Measurements from ENCODE around the gene TTC32.

Gene TTC32

DNA sequence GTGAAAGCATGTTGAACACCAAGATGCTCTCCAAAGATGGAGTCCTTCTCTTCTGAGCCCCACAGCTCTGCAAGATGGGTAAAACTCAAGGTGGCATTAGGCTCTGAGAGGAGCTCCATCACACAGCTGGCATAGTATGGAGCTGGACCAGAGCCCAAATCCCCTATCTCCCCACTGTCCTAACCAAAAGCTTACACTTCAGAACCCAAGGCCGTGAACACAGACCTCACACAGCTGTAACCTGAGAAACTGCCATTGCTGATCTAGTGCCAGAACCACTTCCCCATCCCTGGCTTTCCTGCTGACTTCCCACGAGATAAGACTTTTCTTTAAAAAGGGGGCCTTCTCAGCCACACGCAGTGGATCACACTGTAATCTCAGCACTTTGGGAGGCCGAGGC lies 25.0 kb downstream of the TTC32 start:
- DNase-seq (ENCODE audit: low read depth, low spot score), result no peak

DNA sequence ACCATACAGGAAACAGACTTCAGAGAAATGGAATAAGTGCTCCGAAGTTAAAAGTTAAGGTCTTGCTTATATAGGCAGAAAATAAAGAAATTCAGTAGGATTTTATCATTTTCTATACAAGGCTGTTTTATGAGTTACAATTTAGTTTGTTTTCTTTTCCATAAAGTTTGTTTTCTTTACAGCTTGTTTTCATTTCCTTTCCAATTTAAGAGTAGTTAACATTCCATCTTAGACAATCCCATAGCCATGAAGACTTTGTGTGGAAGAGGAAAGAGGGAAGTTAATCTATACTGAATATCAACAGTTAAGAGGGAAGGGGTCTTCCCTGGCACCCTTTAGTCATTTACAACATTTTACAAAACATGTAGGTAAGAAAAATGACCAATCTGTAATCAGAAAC lies 26.5 kb downstream of the TTC32 start:
- DNase-seq (ENCODE audit: low read depth, low spot score), result no peak

DNA sequence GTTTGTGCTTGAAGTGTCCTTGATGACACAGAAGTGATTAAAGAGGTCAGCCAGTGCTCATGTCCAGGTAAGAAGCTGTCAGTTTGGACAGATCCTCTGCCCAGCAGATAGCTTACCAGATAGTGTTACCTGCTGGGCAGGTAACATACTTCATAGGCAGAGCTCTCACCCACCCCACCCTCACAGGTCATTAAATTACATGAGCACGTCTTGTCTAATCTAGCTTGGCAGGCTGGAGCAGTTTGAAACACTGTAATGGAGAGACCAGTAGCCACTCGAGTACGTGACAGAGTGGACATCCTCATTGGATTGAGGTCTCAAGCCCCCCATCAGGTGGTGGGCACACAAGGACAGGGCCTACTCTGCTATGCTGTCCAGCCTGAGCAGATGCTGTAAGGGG lies 27.1 kb downstream of the TTC32 start:
- no peak for DNase-seq (ENCODE audit: low read depth, low spot score)

DNA sequence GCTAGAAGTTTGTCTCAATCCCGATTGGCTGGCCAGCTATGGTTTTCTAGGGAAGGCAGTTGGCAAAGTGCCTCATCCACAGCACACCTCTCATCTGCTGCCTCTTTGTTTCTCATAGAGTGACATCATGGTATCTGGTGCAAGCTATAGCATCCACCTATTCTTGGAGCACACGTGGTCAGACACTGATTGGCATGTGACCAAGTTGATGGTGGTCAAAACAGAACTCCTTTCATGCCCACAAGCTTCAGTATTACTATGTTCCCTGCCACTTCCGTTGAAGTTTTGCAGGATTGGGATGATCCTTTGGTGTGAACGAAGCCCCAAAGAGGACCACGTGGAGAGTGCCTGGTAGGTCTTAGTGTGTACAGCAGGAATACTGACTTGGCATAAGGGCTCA lies 28.8 kb downstream of the TTC32 start:
- DNase-seq (ENCODE audit: low read depth, low spot score), result no peak

DNA sequence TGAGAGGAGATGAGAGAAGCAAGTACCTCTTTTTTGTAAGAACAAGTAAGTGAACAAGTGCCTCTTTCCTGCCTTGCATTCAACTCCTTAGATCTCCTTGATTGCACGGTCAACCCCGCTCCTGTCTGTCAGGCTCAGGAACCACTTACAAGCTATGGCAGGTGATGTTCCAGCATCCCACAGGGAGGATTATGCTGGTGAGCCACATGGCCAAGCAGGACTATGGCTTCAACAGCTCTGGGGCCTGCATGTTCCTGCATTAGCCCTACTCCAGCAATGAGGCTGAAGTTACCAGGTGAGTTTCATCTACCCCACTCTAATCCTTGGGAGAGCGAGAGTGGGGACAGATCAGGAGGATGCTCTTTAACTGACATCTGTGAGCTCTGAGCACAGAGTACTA lies 29.5 kb downstream of the TTC32 start:
- no peak for DNase-seq (ENCODE audit: low read depth, low spot score)

DNA sequence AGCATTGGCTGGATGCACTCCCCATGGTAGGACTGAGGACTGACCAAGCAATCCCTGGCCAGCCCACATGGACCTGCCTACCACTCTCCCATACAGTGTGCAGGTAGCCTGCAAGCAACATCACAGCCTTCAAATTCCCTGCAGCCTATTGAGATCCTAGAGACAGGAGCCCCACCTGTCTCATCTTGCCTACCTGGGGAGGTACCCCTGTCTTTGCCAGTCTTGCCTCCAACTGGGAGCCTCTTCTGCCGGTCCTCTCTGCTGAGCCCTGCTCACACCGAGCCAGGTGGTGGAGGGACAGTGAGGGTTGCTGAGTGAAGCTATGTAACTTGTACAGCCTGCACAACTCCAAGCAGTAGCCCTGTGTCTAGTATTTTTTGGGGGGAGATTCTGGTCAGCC lies 29.9 kb downstream of the TTC32 start:
- no peak for DNase-seq (ENCODE audit: low read depth, low spot score)

DNA sequence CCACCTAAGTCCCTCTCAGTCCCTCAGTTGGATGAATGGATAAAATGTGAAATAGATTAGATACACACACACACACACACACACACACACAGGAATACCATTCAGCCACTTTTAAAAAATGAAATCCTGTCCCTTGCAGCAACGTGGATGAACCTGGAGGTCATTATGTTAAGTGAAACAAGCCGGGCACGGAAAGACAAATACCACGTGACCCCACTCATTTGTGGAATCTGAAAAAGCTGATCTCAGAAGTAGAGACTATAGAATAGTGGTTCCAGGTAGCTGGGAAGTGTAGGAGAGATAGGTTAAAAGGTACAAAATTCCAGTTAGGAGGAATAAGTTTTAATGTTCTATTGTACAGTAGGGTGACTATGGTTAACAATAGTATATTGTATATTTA lies 31.0 kb downstream of the TTC32 start:
- DNase-seq (ENCODE audit: low read depth, low spot score), result no peak

DNA sequence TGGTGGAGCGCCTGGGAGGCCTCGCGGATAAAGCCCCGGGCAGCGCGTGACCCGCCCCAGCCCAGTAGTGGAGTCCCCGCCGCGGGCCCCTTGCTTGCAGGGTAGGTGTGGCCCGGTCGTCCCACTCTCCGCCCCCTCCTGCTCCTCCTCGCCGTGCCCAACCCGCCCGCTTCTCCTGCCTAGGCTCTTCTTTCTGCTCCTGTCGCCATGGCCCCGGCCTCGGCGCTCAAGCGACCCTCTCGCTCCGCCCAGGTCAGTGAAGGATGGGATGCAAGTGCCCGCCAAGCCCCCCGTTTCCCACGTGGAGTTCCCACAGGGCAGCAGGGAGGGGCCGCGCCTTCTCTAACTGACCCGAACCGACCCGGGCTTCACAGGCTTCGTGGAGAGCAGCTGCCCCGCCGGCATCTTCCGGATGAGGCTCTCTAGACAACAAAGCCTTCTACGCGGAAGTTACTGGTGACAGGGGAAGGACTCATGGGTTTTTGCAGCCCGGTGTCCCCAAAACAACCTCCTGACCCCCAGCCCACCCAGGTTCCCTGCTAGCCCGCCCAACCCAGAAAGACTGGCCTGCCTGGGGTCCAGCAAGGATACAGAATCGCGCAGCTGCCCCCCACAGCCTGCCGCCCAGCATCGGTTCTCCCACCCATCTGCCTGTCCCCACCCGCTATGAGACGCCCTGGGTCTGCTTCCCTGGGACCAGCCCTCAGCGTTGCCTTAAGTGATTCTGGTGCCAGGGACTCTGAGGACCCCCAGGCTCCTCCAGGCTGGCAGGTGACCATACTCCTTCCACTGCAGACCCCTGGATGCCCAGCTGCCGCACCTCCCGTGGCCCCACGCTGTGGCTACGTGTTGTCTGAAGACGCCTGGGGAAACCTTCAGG lies 32.8 kb downstream of the TTC32 start:
- DNase-seq (ENCODE audit: low read depth, low spot score), result peak; percentile 18

DNA sequence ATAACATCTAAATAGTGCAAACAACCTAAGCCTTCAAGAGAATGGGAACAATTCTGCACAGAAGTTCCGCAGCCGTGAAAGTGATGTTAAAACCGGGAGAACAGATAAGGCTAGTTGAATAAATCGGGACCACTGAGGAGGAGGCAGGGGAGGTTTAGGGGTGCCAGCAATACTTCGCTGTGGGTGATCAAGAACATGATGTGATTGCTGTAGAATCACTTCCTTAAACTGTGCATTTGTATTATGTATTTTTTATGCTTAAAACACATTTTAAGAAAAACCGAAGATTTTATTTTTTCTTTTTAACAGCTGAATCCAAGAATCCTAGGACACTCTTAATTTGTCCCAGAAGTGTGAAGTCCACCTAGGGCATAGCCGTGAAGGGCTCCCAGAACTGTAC lies 33.6 kb downstream of the TTC32 start:
- no peak for DNase-seq (ENCODE audit: low read depth, low spot score)

DNA sequence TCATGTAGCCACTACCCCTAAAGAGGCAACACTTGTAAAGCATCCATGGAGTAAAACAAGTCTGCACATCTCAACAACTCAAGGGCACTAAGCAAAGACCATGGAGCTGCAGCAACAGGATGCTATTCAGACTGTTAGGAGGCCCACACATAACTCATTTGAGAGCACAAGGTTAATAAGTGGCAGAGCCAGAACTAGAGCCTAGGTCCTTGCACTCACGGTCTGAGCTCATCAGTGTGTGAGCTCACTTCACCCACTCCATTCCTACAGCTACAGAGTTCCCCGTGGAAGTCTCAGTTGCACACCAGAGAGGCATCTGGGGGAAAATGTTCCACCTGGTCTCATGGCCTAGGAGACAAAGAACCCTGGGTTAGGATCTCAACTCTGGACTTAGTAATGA lies 35.0 kb downstream of the TTC32 start:
- no peak for DNase-seq (ENCODE audit: low read depth, low spot score)

DNA sequence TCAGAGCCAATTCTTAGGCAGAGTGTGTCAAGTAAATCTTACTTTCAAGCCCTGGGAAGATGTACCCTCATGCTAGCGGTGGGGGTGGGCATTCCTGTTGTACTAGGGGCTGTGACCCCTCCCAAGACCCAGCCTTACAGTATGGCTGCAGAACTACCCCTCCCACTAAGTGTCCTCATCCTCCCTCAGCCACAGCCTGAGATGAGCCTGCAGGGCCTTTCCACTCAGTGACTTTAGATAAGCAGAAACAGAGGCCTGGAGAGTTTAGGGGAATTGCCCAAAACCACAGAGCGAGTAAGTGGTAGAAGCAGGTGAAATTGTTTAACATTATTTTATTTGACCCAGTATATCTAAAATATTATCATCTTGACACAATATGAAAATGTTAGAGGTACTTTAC lies 36.6 kb downstream of the TTC32 start:
- DNase-seq (ENCODE audit: low read depth, low spot score), result no peak

DNA sequence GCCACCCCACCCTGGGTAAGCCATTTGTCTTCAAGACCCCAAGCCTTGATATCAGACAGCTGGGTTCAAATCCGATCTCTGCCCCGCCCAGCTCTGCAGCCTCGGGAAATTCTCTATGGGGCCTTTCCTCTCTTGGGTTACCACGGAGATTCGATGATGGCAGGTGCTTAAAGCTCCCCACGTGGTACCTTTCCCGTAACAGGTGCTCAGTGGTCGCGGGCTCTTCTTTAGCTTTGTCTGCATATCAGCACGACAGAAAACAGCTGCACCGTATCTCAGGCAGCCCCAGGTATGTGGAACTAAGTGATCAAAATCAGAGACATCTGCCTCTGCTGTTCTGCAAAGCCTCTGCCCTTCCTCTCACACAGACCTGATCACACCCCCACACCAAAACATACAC lies 37.4 kb downstream of the TTC32 start:
- DNase-seq (ENCODE audit: low read depth, low spot score), result no peak

DNA sequence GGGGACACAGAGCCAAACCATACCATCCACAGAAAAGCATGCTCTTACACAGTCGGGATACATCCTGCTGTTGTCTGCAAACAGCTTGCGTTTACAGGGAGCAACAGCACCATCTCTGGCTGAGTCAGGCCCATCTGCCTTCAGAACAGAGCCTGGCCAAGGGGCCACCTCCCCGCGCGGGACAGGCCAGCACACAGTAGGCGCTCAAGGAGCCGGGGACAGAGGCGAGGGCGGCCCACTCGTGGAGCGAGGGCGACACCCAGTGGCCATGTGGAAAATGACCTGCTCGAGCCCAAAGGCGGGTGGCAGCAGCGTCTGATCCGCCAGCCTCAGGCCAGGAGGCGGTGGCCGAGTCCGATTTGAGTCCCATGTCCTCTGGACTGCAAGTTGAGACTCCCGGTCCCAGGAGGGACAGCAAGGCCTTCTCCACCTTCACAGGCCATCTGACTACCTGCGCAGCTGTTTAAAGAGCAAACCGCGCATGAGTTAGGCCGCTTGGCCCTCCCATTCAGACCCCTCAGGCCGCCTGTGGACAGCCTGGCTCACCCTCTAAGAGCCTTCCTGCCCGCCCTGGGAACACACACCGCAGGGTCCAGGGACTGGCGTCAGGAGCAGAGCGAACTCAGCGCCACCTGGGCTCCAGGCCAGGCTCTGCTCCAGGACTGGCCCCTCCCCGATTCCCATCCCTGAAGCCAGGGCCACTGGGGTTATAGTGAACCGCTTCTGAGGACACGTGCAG lies 38.3 kb downstream of the TTC32 start:
- DNase-seq (ENCODE audit: low read depth, low spot score), result peak; percentile 59

DNA sequence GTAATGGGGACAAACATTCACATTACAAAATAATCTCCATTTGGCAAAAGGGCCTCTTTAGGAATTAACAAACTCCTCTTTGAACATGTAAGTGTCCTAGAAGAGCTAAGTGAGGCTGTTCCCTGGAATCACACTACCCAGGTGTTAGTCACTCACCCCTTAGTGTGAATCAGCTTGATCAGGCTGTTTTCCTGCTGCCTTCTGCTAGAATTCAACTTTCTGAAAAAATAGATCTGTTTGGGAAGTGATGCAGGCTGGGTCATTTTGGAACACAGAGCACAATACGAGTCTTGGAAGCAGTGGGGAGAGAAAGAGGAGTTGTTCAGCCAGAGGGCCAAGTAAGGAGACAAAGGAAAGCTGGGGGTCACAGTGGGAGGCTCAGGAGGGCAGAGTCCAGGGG lies 40.0 kb downstream of the TTC32 start:
- no peak for DNase-seq (ENCODE audit: low read depth, low spot score)

DNA sequence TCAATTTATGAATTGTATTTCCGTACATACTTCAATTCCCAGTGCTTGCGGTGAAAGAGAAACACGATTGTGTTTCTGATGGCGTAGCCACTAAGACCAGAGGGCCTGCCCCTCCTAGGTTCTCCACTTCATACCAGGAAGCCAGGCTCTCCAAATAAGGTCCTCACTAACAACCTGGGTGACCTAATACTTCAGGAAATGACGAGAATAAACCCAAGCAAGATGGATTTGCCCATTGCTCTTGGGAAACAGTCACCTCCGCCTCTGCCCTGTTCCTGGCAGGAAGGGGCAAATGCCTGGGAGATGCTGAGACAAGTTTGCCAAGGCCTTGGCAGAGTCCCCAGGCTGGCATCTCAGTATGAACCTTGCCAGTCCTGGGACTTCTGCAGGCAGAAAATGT lies 41.8 kb downstream of the TTC32 start:
- DNase-seq (ENCODE audit: low read depth, low spot score), result no peak

DNA sequence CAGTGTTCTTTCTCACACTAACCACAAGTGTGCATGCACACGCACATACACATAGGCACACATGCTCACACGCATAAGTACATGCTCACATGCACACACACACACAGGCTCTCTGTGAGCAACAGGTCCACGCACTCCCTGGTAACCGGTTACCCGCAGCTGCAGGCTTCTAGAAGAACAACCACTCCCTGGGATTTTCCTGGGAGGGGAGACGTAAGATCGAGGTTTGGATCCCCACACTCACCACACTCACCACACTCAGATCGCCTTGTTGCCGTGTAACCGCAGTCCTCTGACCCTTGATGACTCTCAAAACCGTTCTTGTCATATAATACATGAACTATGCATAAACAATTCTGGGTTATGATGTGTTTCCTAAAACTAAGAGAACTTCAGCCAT lies 42.2 kb downstream of the TTC32 start:
- no peak for DNase-seq (ENCODE audit: low read depth, low spot score)

DNA sequence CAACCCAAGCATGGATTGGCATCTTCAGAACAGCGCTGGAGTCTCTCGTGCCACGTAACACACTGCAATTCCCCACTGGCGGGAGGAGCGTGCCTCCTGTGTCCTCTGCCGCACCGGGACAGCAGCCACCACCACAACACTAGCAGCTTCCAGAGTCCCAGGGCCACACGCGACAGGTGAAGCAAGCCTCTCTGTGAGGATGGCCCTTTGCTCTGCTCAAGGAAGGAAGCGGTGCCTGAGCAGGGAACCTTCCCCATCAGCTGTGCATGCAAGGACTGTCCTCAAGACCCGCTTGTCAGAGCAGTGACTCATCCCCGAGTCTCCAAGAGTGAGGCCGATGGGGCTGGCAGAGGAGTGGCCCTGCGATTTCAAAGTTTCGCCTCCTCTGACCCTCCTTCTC lies 44.0 kb downstream of the TTC32 start:
- DNase-seq (ENCODE audit: low read depth, low spot score), result no peak

DNA sequence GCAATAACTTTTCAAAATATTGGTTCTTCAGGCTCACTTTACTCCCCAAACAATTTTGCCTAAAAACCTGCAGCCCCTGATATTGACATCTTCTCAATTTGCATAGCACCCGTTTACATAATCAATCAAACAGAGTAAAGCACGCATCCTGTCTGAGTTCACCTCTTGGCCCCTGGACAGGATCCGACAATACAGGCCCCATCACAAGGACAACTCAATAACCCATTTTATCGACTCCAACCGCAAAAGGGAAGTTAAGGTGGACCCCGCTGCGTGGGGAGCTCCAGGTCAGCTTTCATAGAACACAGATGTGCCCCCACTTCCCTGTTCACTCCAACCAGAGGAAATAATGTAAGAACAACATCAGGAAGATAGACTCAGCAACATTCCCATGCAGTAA lies 44.7 kb downstream of the TTC32 start:
- no peak for DNase-seq (ENCODE audit: low read depth, low spot score)

DNA sequence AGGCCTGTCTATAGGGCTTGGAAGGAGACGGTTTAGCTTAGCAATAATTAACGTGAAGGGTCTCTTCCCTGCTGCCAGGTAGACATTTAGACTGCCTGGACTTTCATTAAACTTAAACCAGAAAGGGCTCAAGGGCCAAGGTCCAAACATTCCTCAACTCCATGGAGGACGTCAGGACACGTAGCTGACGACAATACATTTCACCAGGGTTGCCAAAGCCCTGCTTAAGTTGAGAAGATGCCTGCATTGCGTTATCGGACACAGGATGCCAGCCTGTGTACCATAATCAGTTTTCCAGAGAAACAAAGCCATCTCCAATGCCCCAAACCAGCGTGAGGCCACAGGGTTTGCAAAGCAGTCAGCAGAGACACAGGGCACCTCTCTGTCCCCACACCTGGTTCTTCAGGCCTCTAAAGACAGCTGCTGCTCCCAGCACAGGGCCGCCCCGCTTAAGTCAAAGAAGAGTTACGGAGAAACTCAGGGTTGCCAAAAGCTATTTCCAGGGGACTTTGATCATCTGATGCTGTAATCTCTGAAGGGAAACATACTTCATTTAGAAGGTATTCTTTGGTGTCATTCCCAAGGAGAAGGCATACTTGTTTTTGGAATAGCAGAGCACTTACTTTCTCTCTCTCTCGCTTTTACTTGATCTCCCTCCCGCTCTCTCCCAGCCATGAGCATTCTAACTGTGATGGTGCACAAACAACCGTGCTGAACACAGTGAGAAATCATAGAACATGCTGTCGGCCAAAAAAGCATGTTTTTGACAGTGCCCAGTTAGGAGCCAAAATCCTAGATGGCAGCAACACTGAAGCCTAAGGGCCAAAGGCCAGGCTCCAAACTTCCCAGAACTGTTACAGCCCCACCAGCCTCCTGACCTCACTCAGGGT lies 46.0 kb downstream of the TTC32 start:
- DNase-seq (ENCODE audit: low read depth, low spot score), result no peak

DNA sequence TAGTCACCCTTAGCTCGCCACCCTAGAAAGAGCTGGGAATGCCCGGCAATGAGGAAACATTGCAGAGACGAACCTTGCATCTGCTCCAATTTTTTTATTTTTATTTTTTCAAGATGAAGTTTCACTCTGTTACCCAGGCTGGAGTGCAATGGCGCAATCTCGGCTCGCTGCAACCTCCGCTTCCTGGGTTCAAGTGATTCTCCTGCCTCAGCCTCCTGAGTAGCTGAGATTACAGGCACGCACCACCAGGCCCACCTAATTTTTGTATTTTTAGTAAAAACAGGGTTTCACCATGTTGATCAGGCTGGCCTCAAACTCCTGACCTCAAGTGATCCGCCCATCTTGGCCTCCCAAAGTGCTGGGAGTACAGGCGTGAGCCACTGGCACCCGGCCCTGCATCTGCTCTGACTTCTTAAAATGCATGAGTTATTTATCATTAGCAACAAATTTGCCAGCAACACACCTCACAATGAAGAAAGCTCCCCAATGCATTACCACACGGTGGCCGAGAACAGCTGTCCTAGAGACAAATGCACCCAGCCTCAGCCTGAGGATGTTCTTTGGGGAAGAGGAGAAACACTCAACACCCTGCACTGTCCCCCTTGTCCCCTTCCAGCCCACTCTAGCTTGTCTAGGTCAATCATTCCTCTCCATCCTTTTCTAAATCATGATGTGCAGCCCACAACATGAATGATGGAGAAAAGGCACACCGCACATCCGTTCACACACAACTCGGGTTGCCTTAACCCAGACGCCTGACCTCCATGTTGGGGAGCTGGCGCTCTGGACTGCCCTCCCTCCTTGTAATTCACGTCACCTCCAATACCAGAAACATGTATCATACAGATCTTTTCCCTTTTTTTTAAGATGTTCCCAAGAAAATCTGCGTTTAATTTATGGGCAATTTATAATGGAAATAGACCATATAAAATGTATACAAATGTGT lies 46.9 kb downstream of the TTC32 start:
- DNase-seq (ENCODE audit: low read depth, low spot score), result no peak

DNA sequence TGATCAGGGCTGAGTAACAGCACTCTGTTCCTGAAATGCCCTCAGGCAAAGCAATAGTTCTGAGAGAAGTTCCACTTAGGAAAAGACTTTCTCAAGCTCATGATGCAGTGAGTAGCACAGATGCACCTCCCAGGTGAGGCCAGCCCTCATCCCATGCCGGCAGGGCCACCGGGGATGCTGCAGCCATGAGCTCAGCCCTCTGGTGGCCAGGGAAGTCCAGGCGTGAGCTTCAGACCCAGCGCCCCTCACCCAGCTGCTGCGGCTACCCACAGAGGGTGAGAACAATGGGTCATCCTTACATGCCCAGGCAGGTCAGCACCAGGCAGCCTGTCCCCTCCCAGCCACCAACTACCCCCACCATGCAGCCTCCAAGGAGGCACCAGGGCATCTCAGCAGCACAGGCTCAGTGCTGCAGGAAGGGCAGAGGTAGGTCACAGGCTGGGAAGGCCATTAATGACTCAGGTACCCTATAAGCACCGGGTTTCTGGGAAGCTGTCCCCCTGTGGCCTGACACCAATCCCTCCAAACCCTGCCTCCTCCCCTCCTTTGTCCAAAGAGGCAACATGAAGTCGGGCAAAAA lies 50.6 kb downstream of the TTC32 start:
- DNase-seq (ENCODE audit: low read depth, low spot score), result no peak
